GM19240 (cell line): ENCODE measurements around the gene HDGFL3.
"Not testable (repeated sequence)": the region's sequence is repeated elsewhere in the genome, so short reads cannot be mapped to it uniquely, and the experiment has no call there.

ENCODE experiments used
- DNase-seq: peaks from one replicate; pipeline ENCODE4 v3.0.0; 2011; ENCODE audit warnings: low spot score; ENCODE audit not compliant: insufficient read length

Gene HDGFL3

DNA sequence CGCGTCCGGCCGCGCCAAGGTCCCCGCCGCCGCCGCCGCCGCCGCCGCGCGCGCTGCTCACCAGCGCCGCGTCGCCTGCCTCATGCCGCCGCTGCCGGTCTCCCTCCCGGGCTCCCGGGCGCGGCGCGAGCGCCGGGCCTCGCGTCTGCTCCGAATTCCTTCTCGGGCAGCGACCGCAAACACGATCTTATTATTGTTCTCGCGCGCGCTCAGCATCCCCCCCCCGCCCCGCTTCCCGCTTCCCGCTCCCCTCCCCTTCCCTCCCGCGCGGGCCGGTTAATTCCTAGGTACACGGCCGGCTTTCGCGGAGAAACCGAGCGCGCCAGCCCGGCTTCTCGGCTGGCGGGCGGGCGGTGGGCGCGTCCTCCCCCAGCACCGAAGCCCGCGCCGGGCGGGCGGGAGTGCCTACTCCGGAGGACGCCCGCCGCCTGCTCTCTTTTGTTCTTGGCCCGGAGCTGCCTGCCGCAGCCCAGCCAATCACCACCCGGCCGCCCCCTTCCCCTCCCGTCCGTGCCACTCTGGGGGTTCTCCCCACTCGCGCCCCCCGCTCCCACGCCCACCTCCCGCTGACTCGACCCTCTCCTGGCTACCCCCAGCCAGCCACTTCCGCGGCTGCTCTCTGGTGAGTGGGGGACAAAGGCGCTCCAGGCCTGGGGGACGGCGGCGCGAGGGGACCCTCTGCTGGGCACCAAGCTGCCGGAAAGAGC is at the start of gene HDGFL3:
Gene HDGFL3 (minus strand): TSS at position 164 of the 707 bp plus-strand sequence. CDS start 409 bp downstream, outside the sequence.
- DNase-seq, result no peak

GRCh38 chr15:83250781-83251180 is 43.2 kb upstream of the HDGFL3 start:
- no peak for DNase-seq

DNA sequence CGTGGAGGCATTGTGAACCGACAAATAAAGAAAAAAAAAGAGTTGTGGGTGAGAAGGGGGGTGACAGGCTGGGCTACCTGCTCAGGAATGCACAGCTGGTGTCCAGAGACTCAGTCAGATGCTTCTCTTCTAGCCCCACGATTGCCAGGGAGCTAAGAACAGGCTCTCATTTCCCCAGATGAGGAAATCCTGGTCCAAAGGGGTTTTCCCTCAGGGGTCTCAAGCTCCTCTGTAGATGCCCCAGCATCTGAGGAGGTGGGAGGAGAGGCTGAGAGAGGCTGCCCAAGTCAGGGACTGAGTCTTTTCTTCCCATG is 41.4 kb upstream of the HDGFL3 start:
- no peak for DNase-seq

DNA sequence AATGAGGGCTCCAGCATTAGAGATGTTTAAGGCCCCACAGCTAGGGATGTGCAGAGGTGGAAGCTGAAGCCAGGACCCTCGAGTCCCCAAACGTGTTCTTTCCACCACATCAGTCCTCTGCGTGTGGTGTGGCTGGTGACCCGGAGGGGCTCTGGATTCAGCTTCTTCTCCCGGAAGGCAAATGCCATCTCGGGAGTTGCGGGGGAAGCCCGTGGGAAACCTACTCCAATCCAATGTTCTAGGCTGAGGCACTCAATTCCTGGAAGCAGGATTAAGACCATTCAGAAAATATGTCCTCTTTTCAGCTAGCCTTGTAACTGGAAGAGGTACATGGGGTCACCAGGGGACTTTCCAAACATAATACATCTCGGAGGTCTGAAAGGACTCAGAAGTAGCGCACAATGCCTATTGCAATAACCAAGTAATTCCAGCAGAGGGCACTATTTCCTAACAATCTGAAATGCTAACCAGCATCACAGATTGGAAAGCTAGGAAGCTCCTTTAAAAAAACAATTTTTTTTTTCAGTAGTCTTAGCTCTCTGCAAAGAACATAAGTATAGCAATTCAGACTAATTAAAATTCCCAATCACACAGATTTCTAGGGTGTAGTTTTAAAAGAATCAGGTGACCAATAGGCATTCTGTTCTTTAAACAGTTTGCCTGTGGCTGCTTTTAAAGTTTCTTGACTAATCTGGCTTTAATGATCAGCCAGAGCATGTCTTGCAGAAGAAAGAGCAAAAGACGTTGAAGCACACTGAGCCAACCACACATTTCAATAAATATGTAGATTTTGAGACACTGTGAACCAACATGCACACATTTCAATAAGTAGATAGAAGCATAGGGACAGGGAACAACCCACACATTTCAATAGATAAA is 40.8 kb upstream of the HDGFL3 start:
- DNase-seq, result no peak

- no peak for DNase-seq
Observed at GRCh38 chr15:83243634-83244033, 36.0 kb upstream of the HDGFL3 start.

DNA sequence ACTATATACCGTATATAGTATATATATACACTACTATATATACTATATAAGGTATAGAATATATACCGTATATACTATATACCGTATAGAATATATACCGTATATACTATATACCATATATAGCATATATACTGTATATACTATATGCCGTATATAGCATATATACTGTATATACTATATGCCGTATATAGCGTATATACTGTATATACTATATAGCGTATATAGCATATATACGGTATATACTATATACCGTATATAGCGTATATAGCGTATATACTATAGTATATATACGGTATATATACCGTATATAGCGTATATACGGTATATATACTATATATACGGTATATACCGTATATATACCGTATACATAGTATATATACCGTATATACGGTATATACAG is 22.6 kb upstream of the HDGFL3 start:
- no peak for DNase-seq

DNA sequence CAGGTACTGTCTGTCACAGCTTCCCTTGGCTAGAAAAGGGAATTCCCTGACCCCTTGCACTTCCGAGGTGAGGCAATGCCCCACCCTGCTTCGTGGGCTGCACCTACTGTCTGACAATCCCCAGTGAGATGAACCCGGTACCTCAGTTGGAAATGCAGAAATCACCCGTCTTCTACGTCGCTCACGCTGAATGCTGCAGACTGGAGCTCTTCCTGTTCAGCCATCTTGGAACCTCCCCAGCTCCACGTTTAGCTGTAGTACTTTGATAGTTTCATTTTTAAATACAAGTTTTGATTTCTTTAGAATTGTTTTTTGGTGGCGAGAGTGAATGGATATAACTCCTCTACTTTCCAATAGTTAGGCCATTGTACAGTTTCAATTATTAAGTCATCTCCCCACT is 17.8 kb upstream of the HDGFL3 start:
- no peak for DNase-seq

GRCh38 chr15:83221781-83222180 is 14.2 kb upstream of the HDGFL3 start:
- DNase-seq, result not testable (repeated sequence)

- no peak for DNase-seq
Observed at GRCh38 chr15:83219026-83219425, 11.4 kb upstream of the HDGFL3 start.

GRCh38 chr15:83215306-83215705 is 7.7 kb upstream of the HDGFL3 start:
- no peak for DNase-seq

- no peak for DNase-seq
Observed at GRCh38 chr15:83210619-83211018, 3.0 kb upstream of the HDGFL3 start.

GRCh38 chr15:83209333-83209732 is 1.7 kb upstream of the HDGFL3 start:
- no peak for DNase-seq

DNA sequence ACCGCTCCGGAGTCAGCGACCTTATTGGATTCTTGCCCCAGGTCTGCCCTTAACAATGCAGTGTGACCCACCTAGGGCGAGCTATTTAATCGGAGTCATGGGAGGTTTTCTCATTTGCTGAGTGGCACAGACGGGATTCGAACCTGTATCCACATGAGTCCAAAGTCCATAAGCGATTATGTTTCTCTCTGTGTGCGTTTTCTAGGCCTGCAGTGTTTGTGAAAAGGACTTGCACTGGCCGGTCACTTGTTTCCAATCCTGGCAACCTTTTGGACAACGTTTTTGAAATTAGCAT is 691 bp upstream of the HDGFL3 start:
- no peak for DNase-seq

GRCh38 chr15:83207009-83207659 is 489 bp downstream of the HDGFL3 start:
- DNase-seq, result no peak

- DNase-seq, result no peak
Observed at GRCh38 chr15:83206526-83207008, 1.1 kb downstream of the HDGFL3 start.

DNA sequence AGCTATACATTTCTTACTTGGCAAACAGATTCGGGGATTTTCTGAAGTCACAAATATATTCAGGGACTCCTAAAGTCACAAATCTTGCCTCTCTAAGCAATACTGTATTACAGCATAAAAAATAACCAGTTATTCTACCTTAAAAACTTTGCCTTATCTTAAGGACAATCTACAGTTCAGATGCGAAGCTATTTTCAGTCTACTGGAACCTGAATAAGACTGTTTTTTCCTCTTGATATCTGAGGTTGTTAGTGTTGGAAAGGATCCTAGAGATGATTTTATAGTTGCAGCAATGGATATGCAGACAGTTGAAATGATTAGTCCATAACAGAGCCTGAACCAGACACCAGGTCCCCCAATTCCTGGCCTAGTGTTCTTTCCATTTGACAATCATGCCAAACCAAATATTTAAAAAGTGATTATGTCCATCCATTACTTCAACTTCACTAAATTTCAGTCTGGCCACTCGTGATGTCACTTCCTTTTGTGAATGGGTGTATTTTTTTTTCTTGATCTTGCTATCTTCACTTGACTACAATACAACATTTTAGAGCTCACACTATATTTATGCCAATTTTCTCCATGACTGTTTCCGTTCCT is 1.8 kb downstream of the HDGFL3 start:
- DNase-seq, result no peak

GRCh38 chr15:83204697-83205096 is 2.9 kb downstream of the HDGFL3 start:
- DNase-seq, result no peak

GRCh38 chr15:83203543-83203942 is 4.1 kb downstream of the HDGFL3 start:
- no peak for DNase-seq

GRCh38 chr15:83200589-83200988 is 7.0 kb downstream of the HDGFL3 start:
- DNase-seq, result no peak

GRCh38 chr15:83200162-83200561 is 7.5 kb downstream of the HDGFL3 start:
- no peak for DNase-seq

DNA sequence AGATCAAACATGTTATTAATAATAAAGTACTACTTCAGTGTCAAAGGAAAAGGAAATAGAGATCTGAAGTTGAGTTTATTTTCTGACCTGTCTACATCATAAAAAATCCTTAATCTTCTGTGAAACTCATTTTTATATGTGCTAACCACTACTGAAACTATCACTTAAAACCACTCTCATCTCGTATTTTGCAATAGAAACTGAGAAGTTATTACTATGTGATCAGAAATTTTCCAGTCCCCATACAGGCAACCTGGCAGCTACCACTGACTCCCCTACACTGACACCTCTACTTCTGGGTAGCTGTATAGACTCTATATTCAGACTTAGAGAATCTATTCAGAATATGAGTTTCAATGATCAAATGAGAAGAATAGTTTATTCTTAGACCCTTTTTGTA is 8.3 kb downstream of the HDGFL3 start:
- DNase-seq, result peak; percentile 35

DNA sequence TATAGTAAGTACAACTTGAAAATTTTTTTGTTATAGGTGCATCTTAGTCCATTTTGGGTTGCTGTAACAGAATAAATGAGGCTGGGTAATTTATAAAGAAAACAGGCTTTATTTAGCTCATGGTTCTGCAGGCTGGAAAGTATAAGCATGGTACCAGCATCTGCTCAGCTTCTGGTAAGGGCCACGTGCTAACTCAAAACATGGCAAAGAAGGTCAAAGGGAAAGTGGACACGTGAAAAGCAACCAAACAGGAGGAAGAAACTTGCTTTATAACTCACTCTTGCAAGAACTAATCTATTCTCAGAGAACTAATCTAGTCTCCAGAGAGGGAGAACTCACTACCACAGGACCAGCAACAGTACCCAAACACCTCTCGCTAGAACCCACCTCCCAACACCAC is 9.1 kb downstream of the HDGFL3 start:
- no peak for DNase-seq
